Stimulated activated naive B cell treated with anti-CD40 and anti-IgM and Interleukin-4, amounts not matched to agents 10 μg/mL and 1 μg/mL and 100 μg/mL, for 72 hours (primary cell): ENCODE results near the gene TSSC4.

Experiments used
- ATAC-seq, 2 donors: fragments of 150-1000 bp; cut with Tn5 transposase; replicated peaks; 2 replicates each; pipeline ENCODE4 v1.10.0; 2021; ENCODE audit warnings: moderate library complexity in 1 of 2
- DNase-seq: peaks from one replicate; pipeline ENCODE4 v3.0.0; 2021
- H3K27ac Mint-ChIP-seq: one replicate; pipeline ENCODE4 v1.8.0; 2022; ENCODE audit warnings: mild to moderate bottlenecking, mixed read lengths
- H3K27me3 Mint-ChIP-seq, 2 donors: one replicate each; pipeline ENCODE4 v1.8.0; 2022; ENCODE audit warnings: mixed read lengths in 2 of 2
- H3K36me3 Mint-ChIP-seq, 2 donors: one replicate each; pipeline ENCODE4 v1.8.0; 2022; ENCODE audit warnings: mixed read lengths in 2 of 2, mild to moderate bottlenecking in 1 of 2
- H3K4me1 Mint-ChIP-seq, 2 donors: one replicate each; pipeline ENCODE4 v1.8.0; 2022; ENCODE audit warnings: mixed read lengths in 2 of 2, mild to moderate bottlenecking in 1 of 2
- H3K4me3 Mint-ChIP-seq, 2 donors: one replicate each; pipeline ENCODE4 v1.8.0; 2022; ENCODE audit warnings: mild to moderate bottlenecking in 2 of 2, mixed read lengths in 2 of 2, moderate library complexity in 1 of 2
- H3K9me3 Mint-ChIP-seq, 2 donors: one replicate each; pipeline ENCODE4 v1.8.0; 2022; ENCODE audit warnings: mixed read lengths in 2 of 2, mild to moderate bottlenecking in 1 of 2

Gene TSSC4

GRCh38 chr11:2431395-2431794, 30.8 kb downstream of the TSSC4 start:
- Mint-ChIP-seq H3K4me3 (no peak overlapping the region), H3K27ac (no peak overlapping the region), H3K4me1 (no peaks in the 10 kb centered on the region), H3K27me3 (no peaks in the 10 kb centered on the region), H3K36me3 (no peaks in the 10 kb centered on the region), H3K9me3 (no peaks in the 10 kb centered on the region)
- DNase-seq, result no peak
- no peak for ATAC-seq

GRCh38 chr11:2432171-2432621, 31.6 kb downstream of the TSSC4 start:
- H3K36me3 Mint-ChIP-seq, result no peaks in the 10 kb centered on the region

GRCh38 chr11:2432628-2433071, 32.1 kb downstream of the TSSC4 start:
- DNase-seq (no peak), ATAC-seq (no peak)
- no peaks in the 10 kb centered on the region for H3K9me3 Mint-ChIP-seq
- peaks cover 0 to 5% of the 10 kb centered on the region in 2 donors for H3K27me3 Mint-ChIP-seq
- no peak overlapping the region for H3K27ac Mint-ChIP-seq
- no peaks in the 10 kb centered on the region for H3K36me3 Mint-ChIP-seq
- H3K4me3 Mint-ChIP-seq, result no peak overlapping the region
- H3K4me1 Mint-ChIP-seq, result no peaks in the 10 kb centered on the region

More at GRCh38 chr11:2432171-2432621, 31.6 kb downstream of the TSSC4 start:
- H3K9me3 Mint-ChIP-seq, result no peaks in the 10 kb centered on the region
- DNase-seq (no peak), ATAC-seq (no peak)
- H3K4me3 Mint-ChIP-seq, result no peak overlapping the region
- no peak overlapping the region for H3K27ac Mint-ChIP-seq
- no peaks in the 10 kb centered on the region for H3K4me1 Mint-ChIP-seq
- H3K27me3 Mint-ChIP-seq, result peaks cover 0 to 2% of the 10 kb centered on the region in 2 donors

- no peaks in the 10 kb centered on the region for H3K36me3 Mint-ChIP-seq
- no peak for ATAC-seq
- H3K9me3 Mint-ChIP-seq, result no peaks in the 10 kb centered on the region
- H3K27ac Mint-ChIP-seq, result no peak overlapping the region
- H3K27me3 Mint-ChIP-seq, result peaks cover 0 to 5% of the 10 kb centered on the region in 2 donors
- no peak for DNase-seq
- H3K4me1 Mint-ChIP-seq, result no peaks in the 10 kb centered on the region
- no peak overlapping the region for H3K4me3 Mint-ChIP-seq
Measured at GRCh38 chr11:2433106-2433925, 32.8 kb downstream of the TSSC4 start.

- Mint-ChIP-seq H3K27me3 (peaks cover 0 to 5% of the 10 kb centered on the region in 2 donors), H3K36me3 (no peaks in the 10 kb centered on the region), H3K9me3 (no peaks in the 10 kb centered on the region), H3K27ac (no peak overlapping the region), H3K4me3 (no peak overlapping the region), H3K4me1 (no peaks in the 10 kb centered on the region)
- ATAC-seq, result no peak
- DNase-seq, result no peak
Measured at GRCh38 chr11:2434008-2434407, 33.5 kb downstream of the TSSC4 start.

GRCh38 chr11:2434506-2435255, 34.1 kb downstream of the TSSC4 start:
- DNase-seq (no peak), ATAC-seq (no peak)
- Mint-ChIP-seq H3K4me1 (no peaks in the 10 kb centered on the region), H3K9me3 (no peaks in the 10 kb centered on the region), H3K27ac (no peak overlapping the region), H3K4me3 (no peak overlapping the region), H3K36me3 (no peaks in the 10 kb centered on the region), H3K27me3 (peaks cover 0 to 5% of the 10 kb centered on the region in 2 donors)

GRCh38 chr11:2435288-2436012, 34.9 kb downstream of the TSSC4 start:
- Mint-ChIP-seq H3K36me3 (no peaks in the 10 kb centered on the region), H3K4me3 (no peak overlapping the region), H3K9me3 (peaks cover 0 to 1% of the 10 kb centered on the region in 2 donors), H3K27me3 (peaks cover 2 to 7% of the 10 kb centered on the region in 2 donors), H3K4me1 (no peaks in the 10 kb centered on the region), H3K27ac (no peak overlapping the region)
- ATAC-seq (no peak), DNase-seq (no peak)

GRCh38 chr11:2436013-2436520, 35.5 kb downstream of the TSSC4 start:
- DNase-seq, result no peak
- Mint-ChIP-seq H3K9me3 (peaks cover 0 to 1% of the 10 kb centered on the region in 2 donors), H3K27me3 (peaks cover 5 to 13% of the 10 kb centered on the region in 2 donors), H3K27ac (no peak overlapping the region), H3K4me3 (no peak overlapping the region), H3K36me3 (no peaks in the 10 kb centered on the region), H3K4me1 (no peaks in the 10 kb centered on the region)
- ATAC-seq, result no peak

- H3K4me1 Mint-ChIP-seq, result no peaks in the 10 kb centered on the region
- peaks cover 0 to 1% of the 10 kb centered on the region in 2 donors for H3K9me3 Mint-ChIP-seq
Measured at GRCh38 chr11:2436521-2437031, 36.0 kb downstream of the TSSC4 start.

GRCh38 chr11:2437516-2437915, 37.0 kb downstream of the TSSC4 start:
- no peak for DNase-seq
- peaks cover 0 to 1% of the 10 kb centered on the region in 2 donors for H3K9me3 Mint-ChIP-seq
- H3K4me3 Mint-ChIP-seq, result no peak overlapping the region
- H3K27ac Mint-ChIP-seq, result no peak overlapping the region
- H3K36me3 Mint-ChIP-seq, result no peaks in the 10 kb centered on the region
- H3K27me3 Mint-ChIP-seq, result peaks cover 5 to 13% of the 10 kb centered on the region in 2 donors
- no peak for ATAC-seq
- H3K4me1 Mint-ChIP-seq, result no peaks in the 10 kb centered on the region

More at GRCh38 chr11:2436521-2437031, 36.0 kb downstream of the TSSC4 start:
- Mint-ChIP-seq H3K27me3 (peaks cover 5 to 13% of the 10 kb centered on the region in 2 donors), H3K4me3 (no peak overlapping the region), H3K36me3 (no peaks in the 10 kb centered on the region), H3K27ac (no peak overlapping the region)
- no peak for DNase-seq
- no peak for ATAC-seq

GRCh38 chr11:2439820-2440219, 39.3 kb downstream of the TSSC4 start:
- Mint-ChIP-seq H3K36me3 (no peaks in the 10 kb centered on the region), H3K4me1 (no peaks in the 10 kb centered on the region), H3K9me3 (peaks cover 0 to 1% of the 10 kb centered on the region in 2 donors), H3K27ac (no peak overlapping the region), H3K27me3 (peaks cover 5 to 13% of the 10 kb centered on the region in 2 donors), H3K4me3 (no peak overlapping the region)
- DNase-seq (no peak), ATAC-seq (no peak)

- ATAC-seq, result no peak
- Mint-ChIP-seq H3K36me3 (no peaks in the 10 kb centered on the region), H3K27ac (no peak overlapping the region), H3K27me3 (peaks cover 5 to 19% of the 10 kb centered on the region in 2 donors), H3K9me3 (peaks cover 0 to 1% of the 10 kb centered on the region in 2 donors), H3K4me3 (no peak overlapping the region), H3K4me1 (peaks cover 4 to 6% of the 10 kb centered on the region in 2 donors)
- DNase-seq, result no peak
Measured at GRCh38 chr11:2440646-2441045, 40.1 kb downstream of the TSSC4 start.

GRCh38 chr11:2441171-2441570, 40.6 kb downstream of the TSSC4 start:
- no peak for ATAC-seq
- Mint-ChIP-seq H3K36me3 (no peaks in the 10 kb centered on the region), H3K4me3 (no peak overlapping the region), H3K27ac (no peak overlapping the region), H3K9me3 (peaks cover 0 to 1% of the 10 kb centered on the region in 2 donors), H3K27me3 (peaks cover 5 to 19% of the 10 kb centered on the region in 2 donors), H3K4me1 (peaks cover 5 to 11% of the 10 kb centered on the region in 2 donors)
- DNase-seq, result no peak

- H3K27ac Mint-ChIP-seq, result no peak overlapping the region
- DNase-seq (no peak), ATAC-seq (no peak)
- H3K4me1 Mint-ChIP-seq, result peaks cover 18 to 25% of the 10 kb centered on the region in 2 donors
- H3K4me3 Mint-ChIP-seq, result no peak overlapping the region
- peaks cover 5 to 14% of the 10 kb centered on the region in 2 donors for H3K27me3 Mint-ChIP-seq
- H3K9me3 Mint-ChIP-seq, result peaks cover 0 to 1% of the 10 kb centered on the region in 2 donors
- no peaks in the 10 kb centered on the region for H3K36me3 Mint-ChIP-seq
Measured at GRCh38 chr11:2442589-2442988, 42.0 kb downstream of the TSSC4 start.
